Activated naive CD4-positive, alpha-beta T cell treated with anti-CD3 and anti-CD28 coated beads, Interleukin-2, amount 10 ng/mL, durations not matched to agents 7 days and 5 days (primary cell): ENCODE measurements around the gene GPR179.

Experiments
- CTCF ChIA-PET: fragments of 350-600 bp; sonication (Branson Sonifier 250); formaldehyde crosslinking; loops from one replicate; lab custom pipeline; 2021; ENCODE audit warnings: antibody characterized with exemption; lab: Charles Lee
- DNase-seq: peaks from one replicate; pipeline ENCODE4 v3.0.0-alpha.2; 2020
- H3K27ac Mint-ChIP-seq: one replicate; pipeline ENCODE4 v1.8.0; 2021; ENCODE audit warnings: mild to moderate bottlenecking, moderate library complexity, mixed read lengths
- H3K27me3 Mint-ChIP-seq: one replicate; pipeline ENCODE4 v1.8.0; 2021; ENCODE audit warnings: mild to moderate bottlenecking, mixed read lengths
- H3K36me3 Mint-ChIP-seq: one replicate; pipeline ENCODE4 v1.8.0; 2021; ENCODE audit warnings: mixed read lengths
- H3K4me1 Mint-ChIP-seq: one replicate; pipeline ENCODE4 v1.8.0; 2021; ENCODE audit warnings: mixed read lengths
- H3K4me3 Mint-ChIP-seq: one replicate; pipeline ENCODE4 v1.8.0; 2021; ENCODE audit warnings: mild to moderate bottlenecking, moderate library complexity, mixed read lengths
- H3K9me3 Mint-ChIP-seq: one replicate; pipeline ENCODE4 v1.8.0; 2021; ENCODE audit warnings: mixed read lengths

Gene GPR179, protein sequence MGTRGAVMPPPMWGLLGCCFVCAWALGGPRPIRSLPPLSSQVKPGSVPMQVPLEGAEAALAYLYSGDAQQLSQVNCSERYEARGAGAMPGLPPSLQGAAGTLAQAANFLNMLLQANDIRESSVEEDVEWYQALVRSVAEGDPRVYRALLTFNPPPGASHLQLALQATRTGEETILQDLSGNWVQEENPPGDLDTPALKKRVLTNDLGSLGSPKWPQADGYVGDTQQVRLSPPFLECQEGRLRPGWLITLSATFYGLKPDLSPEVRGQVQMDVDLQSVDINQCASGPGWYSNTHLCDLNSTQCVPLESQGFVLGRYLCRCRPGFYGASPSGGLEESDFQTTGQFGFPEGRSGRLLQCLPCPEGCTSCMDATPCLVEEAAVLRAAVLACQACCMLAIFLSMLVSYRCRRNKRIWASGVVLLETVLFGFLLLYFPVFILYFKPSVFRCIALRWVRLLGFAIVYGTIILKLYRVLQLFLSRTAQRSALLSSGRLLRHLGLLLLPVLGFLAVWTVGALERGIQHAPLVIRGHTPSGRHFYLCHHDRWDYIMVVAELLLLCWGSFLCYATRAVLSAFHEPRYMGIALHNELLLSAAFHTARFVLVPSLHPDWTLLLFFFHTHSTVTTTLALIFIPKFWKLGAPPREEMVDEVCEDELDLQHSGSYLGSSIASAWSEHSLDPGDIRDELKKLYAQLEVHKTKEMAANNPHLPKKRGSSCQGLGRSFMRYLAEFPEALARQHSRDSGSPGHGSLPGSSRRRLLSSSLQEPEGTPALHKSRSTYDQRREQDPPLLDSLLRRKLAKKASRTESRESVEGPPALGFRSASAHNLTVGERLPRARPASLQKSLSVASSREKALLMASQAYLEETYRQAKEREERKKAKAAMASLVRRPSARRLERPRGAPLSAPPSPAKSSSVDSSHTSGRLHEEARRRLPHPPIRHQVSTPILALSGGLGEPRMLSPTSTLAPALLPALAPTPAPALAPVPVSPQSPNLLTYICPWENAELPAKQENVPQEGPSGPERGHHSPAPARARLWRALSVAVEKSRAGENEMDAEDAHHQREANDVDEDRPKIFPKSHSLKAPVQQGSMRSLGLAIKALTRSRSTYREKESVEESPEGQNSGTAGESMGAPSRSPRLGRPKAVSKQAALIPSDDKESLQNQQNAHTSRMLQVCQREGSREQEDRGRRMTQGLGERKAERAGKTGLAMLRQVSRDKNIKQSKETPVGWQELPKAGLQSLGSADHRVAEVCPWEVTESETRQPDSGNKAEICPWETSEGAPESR (N-terminal part only)

DNA sequence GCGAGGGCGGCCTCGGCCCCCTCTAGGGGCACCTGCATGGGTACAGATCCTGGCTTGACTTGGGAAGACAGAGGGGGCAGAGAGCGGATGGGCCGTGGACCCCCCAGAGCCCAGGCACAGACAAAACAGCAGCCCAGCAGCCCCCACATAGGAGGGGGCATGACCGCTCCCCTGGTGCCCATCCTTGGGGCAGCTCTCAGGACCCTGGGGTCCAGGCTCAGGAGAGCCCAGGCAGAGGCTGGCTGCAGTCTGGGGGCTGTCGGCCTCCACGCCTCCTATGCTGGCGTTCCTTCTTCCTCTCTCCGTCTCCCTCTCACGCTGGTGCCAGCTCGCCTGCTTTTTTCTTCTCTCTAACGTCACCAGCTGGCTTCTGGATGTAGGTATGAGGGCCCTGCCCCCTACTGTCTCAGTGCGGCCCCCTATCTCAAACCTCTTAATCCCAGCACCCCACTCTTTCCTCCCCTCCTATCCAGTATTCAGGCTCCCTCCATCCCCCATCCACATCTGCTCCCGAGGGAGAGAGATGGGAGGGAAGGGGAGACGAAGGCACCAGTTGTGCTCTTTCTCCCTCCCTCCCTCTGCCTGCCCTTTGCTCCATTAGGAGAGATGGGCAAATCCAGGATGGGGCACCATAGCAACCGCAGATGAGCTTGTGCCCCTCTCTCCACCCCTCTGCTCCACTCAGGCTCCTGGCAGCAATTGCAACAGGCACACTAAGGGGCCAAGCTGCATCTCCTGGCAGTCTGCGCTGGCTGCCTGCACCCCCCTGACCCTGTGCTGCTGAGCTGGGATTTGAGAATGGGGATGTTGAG is at the start of gene GPR179:
TSS of gene GPR179 (minus strand) at position 349 of the 812 bp plus-strand sequence. CDS start at position 182, 167 bp downstream.
- Mint-ChIP-seq H3K27me3 (peaks cover 22% of the 10 kb centered on the region), H3K9me3 (no peaks in the 10 kb centered on the region)

DNA sequence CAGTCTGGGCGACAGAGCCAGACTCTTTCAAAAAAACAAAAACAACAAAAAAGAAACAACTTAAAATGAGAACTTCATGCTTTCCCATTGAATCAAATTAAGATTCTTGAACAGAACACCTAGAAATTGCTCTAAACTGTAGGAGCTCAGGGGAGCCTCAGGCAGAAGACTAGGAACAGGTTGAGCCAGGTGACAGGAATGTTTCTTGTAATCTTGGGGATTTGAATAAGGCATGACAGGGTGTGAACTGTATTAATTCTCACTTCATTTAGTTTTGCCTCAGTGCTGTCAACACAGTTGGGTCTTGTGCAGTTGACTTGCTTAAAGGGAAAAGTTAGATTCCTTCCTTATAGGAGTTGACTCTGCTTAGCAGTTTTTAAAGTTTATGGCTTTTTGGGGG is 35.7 kb upstream of the GPR179 start:
- Mint-ChIP-seq H3K4me3 (no peak overlapping the region), H3K9me3 (no peaks in the 10 kb centered on the region), H3K36me3 (peaks cover 10% of the 10 kb centered on the region), H3K27ac (no peak overlapping the region), H3K4me1 (peaks cover 6% of the 10 kb centered on the region), H3K27me3 (no peaks in the 10 kb centered on the region)
- CTCF ChIA-PET: no interaction called here
- DNase-seq: no peak

More for the DNA sequence above, at the start of gene GPR179:
- H3K27ac Mint-ChIP-seq: no peak within 1 kb of the TSS
- DNase-seq: no peak
- CTCF ChIA-PET: interaction anchor here (1.2 to 1.4 kb wide), 2 partner anchors 10 to 70 kb away, joined by 4 read pairs; no protein-coding TSS in a partner anchor
- H3K4me1 Mint-ChIP-seq: no peaks in the 10 kb centered on the region
- H3K4me3 Mint-ChIP-seq: no peak within 1 kb of the TSS
- no peaks in the 10 kb centered on the region for H3K36me3 Mint-ChIP-seq

DNA sequence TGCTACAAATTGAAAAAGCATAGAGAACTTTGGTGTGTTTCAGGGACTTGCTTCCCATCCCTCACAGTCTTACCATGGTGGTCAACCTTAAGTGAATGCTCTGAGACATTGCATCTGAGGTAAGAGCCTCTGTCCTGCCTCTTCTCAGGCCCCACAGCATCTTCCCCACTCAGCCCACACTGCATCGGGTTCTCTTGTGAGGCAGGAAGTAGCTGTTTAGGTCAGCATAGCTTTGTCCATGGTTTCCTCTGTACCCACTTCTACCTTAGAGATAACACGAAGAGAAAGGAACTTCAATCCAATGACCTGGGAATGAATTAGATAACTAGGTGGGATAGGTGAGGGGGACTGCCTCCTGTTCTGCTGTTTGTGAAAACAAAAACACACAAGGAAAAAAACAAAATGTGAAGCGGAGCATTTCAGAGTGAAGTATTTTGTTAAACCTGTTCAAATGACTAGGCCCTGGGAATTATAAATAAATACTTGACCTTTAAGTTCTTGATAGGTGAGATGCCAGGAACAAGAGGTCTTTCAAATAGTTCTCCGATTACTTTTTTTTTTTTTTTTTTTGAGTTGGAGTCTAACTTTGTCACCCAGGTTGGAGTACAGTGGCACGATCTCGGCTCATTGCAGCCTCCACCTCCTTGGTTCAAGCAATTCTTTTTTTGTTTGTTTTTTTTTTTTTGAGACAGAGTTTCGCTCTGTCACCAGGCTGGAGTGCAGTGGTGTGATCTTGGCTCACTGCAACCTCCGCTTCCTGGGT is 25.5 kb upstream of the GPR179 start:
- Mint-ChIP-seq H3K27me3 (no peaks in the 10 kb centered on the region), H3K4me1 (peaks cover 2% of the 10 kb centered on the region), H3K9me3 (no peaks in the 10 kb centered on the region), H3K4me3 (no peak overlapping the region), H3K36me3 (peaks cover 22% of the 10 kb centered on the region), H3K27ac (no peak overlapping the region)
- CTCF ChIA-PET: interaction anchor here (0.7 kb wide), 1 partner anchor 15 kb away, joined by 3 read pairs; no protein-coding TSS in a partner anchor
- DNase-seq: no peak

DNA sequence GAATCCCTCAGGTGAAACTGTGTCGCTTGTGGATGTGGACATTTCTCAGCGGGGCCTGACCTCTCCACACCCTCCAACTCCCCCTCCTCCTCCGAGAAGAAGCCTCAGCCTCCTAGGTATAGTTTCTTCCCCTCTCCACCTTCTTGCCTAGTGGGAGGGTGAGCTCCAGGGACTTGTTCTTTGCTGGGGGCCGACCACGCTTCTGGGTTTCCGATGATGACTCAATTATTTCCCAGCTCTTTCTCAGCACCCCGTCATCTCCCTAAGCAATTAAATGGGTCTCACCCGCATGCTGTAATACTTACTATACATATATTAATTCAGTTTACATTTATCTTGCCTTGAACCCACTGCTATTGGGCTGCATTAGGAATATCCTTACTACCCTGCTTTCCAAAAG is 21.0 kb upstream of the GPR179 start:
- Mint-ChIP-seq H3K9me3 (no peaks in the 10 kb centered on the region), H3K27me3 (no peaks in the 10 kb centered on the region), H3K4me1 (no peaks in the 10 kb centered on the region), H3K36me3 (peaks cover 13% of the 10 kb centered on the region), H3K27ac (no peak overlapping the region), H3K4me3 (no peak overlapping the region)
- no peak for DNase-seq
- CTCF ChIA-PET: no interaction called here

DNA sequence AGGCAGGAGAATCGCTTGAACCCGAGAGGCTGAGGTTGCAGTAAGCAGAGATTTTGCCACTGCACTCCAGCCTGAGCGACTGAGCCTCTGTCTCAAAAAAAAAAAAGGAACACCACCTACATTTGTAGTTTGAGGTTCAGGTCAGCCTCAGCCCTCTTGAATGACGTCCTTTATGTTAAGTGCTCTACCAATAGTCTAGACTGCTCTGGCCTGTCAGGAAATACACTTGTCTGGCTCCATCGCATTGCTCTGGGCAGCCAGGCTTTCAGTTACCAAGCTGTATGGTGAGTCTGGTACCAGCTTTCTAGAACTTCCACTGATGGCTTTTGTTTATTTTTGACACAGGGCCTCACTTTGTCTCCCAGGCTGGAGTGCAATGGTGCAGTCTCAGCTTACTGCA is 19.3 kb upstream of the GPR179 start:
- CTCF ChIA-PET: no interaction called here
- Mint-ChIP-seq H3K36me3 (peaks cover 7% of the 10 kb centered on the region), H3K9me3 (no peaks in the 10 kb centered on the region), H3K27me3 (no peaks in the 10 kb centered on the region), H3K4me1 (no peaks in the 10 kb centered on the region), H3K4me3 (no peak overlapping the region), H3K27ac (no peak overlapping the region)
- no peak for DNase-seq

DNA sequence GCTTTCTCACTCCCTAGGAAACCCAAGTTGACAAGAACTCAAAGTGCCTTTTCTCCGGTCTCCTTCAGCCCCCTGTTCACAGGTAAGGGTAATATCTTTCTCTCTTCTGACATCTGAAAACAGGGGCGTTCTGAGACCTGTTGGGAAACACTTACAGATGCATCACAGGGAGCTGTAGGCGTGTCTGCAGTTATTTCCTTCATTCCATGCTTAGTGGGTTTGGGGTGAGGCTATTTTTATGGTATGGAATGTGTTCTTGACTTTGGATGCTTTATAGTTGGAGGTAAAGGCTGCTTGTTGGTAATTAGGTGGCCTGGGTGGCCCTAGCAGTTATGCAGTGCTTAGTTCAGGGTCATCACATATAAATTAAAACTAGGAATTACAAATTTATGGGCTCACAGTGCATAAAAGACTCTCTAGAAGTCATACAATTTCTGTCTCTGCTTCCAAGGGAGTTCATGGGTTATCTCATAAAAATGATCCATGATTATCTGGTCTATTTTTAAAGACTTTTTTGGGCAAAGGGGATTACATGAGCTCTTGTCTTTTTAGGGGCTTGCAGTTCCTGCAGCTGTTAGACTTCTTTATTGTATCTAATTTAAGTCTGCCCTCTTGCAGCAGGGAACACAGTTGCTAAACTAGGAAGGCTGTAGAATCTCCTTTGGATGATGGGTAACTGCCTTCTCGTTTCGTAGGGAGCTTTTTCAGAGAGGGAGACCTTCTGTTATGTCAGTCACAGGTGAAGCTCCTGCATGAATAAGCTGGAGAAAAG is 18.1 kb upstream of the GPR179 start:
- Mint-ChIP-seq H3K4me3 (no peak overlapping the region), H3K27ac (no peak overlapping the region), H3K27me3 (no peaks in the 10 kb centered on the region), H3K9me3 (no peaks in the 10 kb centered on the region), H3K4me1 (no peaks in the 10 kb centered on the region), H3K36me3 (peaks cover 3% of the 10 kb centered on the region)
- DNase-seq: no peak
- CTCF ChIA-PET: interaction anchor here (0.6 to 3.2 kb wide), 2 partner anchors 13 to 146 kb away, joined by 3 to 19 read pairs; no protein-coding TSS in a partner anchor

DNA sequence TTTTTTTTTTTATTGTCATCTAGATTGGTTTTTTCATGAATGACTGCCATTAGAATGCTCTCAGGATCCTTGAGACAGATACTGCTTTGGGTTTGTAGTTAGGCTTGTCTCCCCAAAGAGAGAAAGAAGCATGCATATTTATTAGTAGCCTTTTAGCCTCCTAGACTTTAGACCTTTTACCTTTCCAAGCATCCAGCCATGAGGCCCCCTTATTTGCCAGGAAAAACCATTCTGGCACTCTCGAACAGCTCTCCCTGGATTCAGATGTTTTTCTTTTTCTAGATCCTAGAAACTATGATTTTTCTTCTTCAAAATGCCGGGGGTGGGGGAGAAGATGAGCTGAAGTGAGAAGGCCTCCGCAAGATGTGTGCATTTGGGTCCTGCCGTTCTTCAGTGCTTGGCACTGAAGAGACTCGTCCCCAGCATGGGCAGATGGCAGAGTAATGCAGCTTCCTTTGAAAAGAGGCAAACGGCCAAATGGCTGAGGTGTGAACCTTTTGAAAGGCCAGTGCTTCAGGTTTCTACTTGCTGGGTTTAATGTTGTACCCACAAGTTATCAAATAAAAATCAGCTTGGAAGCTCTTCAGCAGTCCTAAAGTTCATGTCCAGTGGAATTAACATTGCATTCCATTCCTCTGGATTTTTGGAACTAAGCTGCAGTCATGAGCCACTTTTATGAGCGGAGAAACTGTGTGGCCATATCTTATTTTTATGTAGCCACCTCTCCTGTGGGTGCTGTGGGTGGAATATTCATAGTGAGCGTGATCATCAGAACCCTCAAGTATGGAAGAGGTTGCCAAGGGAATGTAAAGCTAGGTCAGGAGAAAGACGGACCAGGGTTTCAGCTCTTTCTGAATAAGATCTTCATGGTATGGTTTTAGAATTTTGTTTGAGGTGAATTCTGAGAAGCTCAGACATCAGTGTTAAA is 15.1 kb upstream of the GPR179 start:
- no peaks in the 10 kb centered on the region for H3K9me3 Mint-ChIP-seq
- DNase-seq: no peak
- H3K36me3 Mint-ChIP-seq: peaks cover 2% of the 10 kb centered on the region
- CTCF ChIA-PET: interaction anchor here (1.1 to 3.2 kb wide), 2 partner anchors 10 to 55 kb away, joined by 4 to 19 read pairs; no protein-coding TSS in a partner anchor
- no peak overlapping the region for H3K4me3 Mint-ChIP-seq
- H3K4me1 Mint-ChIP-seq: peaks cover 16% of the 10 kb centered on the region
- H3K27ac Mint-ChIP-seq: no peak overlapping the region
- H3K27me3 Mint-ChIP-seq: no peaks in the 10 kb centered on the region

DNA sequence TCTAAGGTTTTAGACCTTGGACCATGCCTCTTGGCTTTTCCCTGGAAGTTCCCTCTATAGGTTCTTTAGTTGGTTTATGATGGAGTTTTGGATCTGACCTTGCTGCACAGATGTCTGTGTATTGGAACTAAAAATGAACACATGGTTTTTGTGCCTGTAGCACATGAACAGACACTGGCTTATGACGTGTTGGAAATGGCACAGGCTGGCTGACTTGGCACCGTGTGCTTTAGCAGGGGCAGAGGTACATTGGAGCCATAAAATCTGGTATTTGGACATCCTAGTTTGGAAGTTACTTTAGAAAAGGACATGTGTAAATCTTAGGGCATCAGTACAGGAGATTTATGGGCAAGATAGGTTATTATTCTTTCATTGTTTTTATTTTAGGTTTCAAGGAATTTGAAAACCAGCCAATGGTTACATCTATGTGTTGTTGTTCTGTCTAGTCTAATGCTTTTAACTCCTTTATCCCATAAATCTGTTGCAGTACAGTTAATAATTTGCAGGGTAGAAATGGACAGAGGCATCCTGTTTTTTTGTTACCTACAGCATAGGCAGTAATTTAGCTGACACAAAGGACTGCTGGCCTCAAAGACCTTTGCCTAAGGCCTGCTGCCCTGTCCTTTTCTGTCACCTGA is 13.8 kb upstream of the GPR179 start:
- H3K27me3 Mint-ChIP-seq: peaks cover 2% of the 10 kb centered on the region
- H3K9me3 Mint-ChIP-seq: no peaks in the 10 kb centered on the region
- no peak overlapping the region for H3K27ac Mint-ChIP-seq
- no peak for DNase-seq
- CTCF ChIA-PET: no interaction called here
- H3K36me3 Mint-ChIP-seq: peaks cover 3% of the 10 kb centered on the region
- no peak overlapping the region for H3K4me3 Mint-ChIP-seq
- H3K4me1 Mint-ChIP-seq: peaks cover 27% of the 10 kb centered on the region

DNA sequence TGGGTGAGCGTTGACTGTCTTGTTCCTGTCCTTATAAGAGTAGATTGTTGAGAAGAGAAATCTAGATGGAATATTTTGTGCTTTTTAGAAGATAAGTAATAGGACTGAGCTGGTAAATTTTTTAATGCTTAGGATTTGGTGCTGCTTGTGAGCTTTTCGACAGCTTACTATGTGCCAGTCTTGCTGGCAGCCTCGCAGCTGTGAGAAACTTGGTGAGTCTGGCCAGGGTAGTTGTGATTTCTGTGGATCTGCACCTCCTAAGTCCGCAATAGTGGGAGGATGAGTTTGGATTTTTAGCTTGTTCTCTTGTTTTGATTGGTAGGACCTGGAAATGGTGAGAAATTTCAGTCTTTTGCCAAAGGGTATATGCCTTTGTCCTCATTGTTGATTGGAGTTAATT is 11.5 kb upstream of the GPR179 start:
- CTCF ChIA-PET: interaction anchor here (0.9 to 4.0 kb wide), 3 partner anchors 32 to 59 kb away, joined by 3 to 17 read pairs (median 4); no protein-coding TSS in a partner anchor
- Mint-ChIP-seq H3K4me3 (no peak overlapping the region), H3K27me3 (peaks cover 3% of the 10 kb centered on the region), H3K36me3 (peaks cover 3% of the 10 kb centered on the region), H3K9me3 (no peaks in the 10 kb centered on the region), H3K4me1 (peaks cover 38% of the 10 kb centered on the region), H3K27ac (no peak overlapping the region)
- DNase-seq: no peak

DNA sequence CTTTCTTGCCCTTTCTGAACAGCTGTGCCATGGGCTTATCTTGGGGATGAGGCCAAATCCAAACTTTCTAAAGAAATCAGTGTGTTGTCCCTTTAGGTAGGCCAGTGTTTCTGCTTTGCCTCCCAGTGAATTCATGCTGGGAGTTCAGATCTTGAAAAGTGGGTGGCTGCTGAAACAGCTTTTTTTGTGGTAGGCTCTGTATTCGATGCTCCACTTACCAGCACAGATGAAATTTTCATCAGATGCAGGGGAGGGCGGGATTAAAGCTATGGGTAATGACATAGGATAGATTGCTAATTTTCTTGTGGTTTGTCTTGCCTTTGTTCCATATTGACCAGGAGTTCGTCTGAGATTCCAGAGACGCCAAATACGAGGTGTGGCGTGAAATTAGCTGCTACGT is 10.7 kb upstream of the GPR179 start:
- Mint-ChIP-seq H3K9me3 (no peaks in the 10 kb centered on the region), H3K27me3 (peaks cover 3% of the 10 kb centered on the region), H3K4me3 (no peak overlapping the region)

DNA sequence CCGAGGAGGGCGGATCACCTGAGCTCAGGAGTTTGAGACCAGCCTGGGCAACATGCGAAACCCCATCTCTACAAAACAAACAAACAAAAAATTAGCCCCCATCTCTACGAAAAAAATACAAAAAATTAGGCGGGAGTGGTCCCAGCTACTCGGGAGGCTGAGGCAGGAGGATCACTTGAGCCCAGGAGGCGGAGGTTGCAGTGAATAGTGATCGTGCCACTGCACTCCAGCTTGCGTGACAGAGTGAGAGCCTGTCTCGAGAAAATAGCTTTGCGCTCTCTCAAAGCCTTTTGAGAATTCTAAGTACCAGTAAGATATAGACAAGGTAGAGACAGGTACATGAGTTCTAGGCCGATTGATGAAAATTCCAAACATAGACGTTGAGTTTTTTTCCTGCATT is 9.9 kb upstream of the GPR179 start:
- Mint-ChIP-seq H3K36me3 (peaks cover 3% of the 10 kb centered on the region), H3K27me3 (peaks cover 3% of the 10 kb centered on the region), H3K4me1 (peaks cover 44% of the 10 kb centered on the region), H3K27ac (no peak overlapping the region), H3K9me3 (no peaks in the 10 kb centered on the region), H3K4me3 (peak overlapping the region; percentile 73)
- no peak for DNase-seq
- CTCF ChIA-PET: interaction anchor here (0.9 to 4.0 kb wide), 3 partner anchors 9 to 61 kb away, joined by 3 to 17 read pairs (median 4); partner anchors contain the start of gene GPR179

More for the DNA sequence above, 10.7 kb upstream of the GPR179 start:
- Mint-ChIP-seq H3K4me1 (peaks cover 41% of the 10 kb centered on the region), H3K36me3 (peaks cover 3% of the 10 kb centered on the region), H3K27ac (no peak overlapping the region)
- DNase-seq: no peak
- CTCF ChIA-PET: interaction anchor here (0.9 to 4.0 kb wide), 4 partner anchors 10 to 60 kb away, joined by 3 to 17 read pairs (median 4); partner anchors contain the start of gene GPR179
